Uterus (tissue), 2 donors: ENCODE results near the gene CACHD1.

Source experiments
- POLR2A ChIP-seq, 2 donors: fragments of 450-650 bp; IDR thresholded peaks; one replicate each; pipeline ENCODE4 v1.6.1; 2016; ENCODE audit warnings: antibody characterized with exemption in 2 of 2, mild to moderate bottlenecking in 1 of 2, moderate library complexity in 1 of 2
- TF ChIP-seq, protein P1 (sequence below), 4 experiments: fragments of 200-600 bp in 2 of 4; fragments of 450-650 bp in 2 of 4; sonication (generic) in 2 of 4; IDR thresholded peaks; one replicate each; pipeline ENCODE4 v1.5.1; 2016 to 2019; ENCODE audit warnings: antibody characterized with exemption in 4 of 4, mild to moderate bottlenecking in 2 of 4, moderate library complexity in 1 of 4

DNA sequence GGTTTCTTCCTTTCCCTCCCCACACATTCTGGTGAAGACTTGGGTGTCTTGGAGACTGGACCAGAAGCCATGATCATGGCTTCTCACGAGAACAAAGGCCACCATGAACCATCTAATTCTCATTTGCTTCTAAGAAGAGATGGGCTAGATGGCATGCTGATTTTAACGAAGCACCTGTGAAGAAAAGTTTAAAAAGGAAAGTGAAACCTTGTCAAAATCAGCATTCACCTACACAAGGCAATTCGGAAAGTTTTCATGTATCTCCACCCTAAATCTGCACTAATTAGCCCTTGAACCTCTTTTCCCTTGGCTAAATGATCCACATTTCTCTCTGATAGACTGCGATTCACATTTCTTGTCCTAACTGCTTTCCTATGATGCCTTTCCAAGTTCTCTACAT lies 160.7 kb downstream of the CACHD1 start:
- TF ChIP-seq, protein P1, sequence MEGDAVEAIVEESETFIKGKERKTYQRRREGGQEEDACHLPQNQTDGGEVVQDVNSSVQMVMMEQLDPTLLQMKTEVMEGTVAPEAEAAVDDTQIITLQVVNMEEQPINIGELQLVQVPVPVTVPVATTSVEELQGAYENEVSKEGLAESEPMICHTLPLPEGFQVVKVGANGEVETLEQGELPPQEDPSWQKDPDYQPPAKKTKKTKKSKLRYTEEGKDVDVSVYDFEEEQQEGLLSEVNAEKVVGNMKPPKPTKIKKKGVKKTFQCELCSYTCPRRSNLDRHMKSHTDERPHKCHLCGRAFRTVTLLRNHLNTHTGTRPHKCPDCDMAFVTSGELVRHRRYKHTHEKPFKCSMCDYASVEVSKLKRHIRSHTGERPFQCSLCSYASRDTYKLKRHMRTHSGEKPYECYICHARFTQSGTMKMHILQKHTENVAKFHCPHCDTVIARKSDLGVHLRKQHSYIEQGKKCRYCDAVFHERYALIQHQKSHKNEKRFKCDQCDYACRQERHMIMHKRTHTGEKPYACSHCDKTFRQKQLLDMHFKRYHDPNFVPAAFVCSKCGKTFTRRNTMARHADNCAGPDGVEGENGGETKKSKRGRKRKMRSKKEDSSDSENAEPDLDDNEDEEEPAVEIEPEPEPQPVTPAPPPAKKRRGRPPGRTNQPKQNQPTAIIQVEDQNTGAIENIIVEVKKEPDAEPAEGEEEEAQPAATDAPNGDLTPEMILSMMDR (IDR thresholded peaks at IDR 0.05) = no peak
- TF ChIP-seq POLR2A (IDR thresholded peaks at IDR 0.05) = no peak
